Forelimb muscle (tissue), 1 donor: ENCODE results near the gene HS3ST5. TPM values are rescaled to one million over a fixed set of nuclear protein-coding genes. Genes with fewer than 3 reads are reported as not detected.
"Not testable (repeated sequence)": the region's sequence is repeated elsewhere in the genome, so short reads cannot be mapped to it uniquely, and the experiment has no call there.

Experiments
- DNase-seq: peaks from one replicate; pipeline ENCODE4 v3.0.0-alpha.2; 2013; ENCODE audit warnings: low read depth
- polyA plus RNA-seq: library from polyadenylated mRNA; unstranded; fragments of 120-200 nt; gene quantifications from one replicate; pipeline ENCODE4 v1.2.1, GENCODE V29; 2013; ENCODE audit not compliant: insufficient read length

Gene HS3ST5
- polyA plus RNA-seq, 1 donor, result 0.54 TPM

DNA sequence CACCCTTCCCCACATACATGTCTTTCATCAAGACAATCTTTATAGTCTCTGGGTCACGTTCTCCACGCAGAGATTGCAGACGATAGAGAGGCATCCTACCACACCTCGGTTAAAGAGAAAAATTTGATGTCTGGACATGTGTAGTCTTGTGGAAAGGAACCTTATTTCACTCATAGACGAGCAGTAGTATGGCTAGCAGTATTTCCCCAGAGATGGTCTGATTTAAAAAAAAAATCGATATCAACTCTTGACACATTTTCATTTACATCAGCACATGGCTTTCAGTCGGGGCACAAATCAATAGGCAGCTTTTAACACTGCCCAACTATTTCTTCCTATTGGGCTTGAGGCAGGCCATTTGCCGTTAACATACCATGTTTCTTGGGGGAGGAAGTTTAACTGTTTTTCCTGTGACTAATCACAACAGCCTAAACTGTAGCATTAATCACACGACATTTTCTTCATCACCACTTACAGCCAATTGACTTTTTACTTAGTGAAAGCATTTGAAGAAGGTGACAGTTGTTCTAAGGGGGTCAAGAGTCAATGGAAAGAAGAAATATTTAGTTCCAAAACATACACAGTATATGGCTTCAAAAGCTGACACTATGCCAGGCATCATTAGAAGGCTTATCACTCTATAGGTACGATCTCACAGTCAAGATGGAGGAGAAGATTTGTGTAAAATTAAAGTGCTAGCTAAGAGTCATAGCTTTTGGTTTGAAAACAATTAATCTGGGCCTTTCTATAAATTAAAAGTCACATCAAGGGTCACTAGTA, 242.4 kb downstream of the HS3ST5 start:
- no peak for DNase-seq

- no peak for DNase-seq
Measured at GRCh38 chr6:114096561-114097172, 246.2 kb downstream of the HS3ST5 start.

DNA sequence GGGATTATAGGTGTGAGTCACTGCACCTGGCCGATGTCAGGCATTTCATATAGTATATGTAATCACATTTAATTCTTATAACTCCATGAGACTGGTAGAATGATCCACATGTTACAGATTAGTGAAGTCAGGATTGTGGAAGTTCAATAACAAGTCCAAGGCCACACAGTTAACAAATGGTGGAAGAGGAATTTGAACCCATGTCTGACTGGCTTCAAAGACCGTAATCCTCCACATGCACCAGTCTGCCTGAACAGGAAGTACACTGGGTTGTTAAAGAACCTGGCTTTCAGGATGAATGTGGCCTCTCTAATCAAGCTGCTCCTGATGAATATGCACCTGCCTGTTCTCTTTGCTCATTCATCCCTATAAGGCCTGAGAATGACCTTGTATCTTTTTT, 249.9 kb downstream of the HS3ST5 start:
- DNase-seq, result no peak

DNA sequence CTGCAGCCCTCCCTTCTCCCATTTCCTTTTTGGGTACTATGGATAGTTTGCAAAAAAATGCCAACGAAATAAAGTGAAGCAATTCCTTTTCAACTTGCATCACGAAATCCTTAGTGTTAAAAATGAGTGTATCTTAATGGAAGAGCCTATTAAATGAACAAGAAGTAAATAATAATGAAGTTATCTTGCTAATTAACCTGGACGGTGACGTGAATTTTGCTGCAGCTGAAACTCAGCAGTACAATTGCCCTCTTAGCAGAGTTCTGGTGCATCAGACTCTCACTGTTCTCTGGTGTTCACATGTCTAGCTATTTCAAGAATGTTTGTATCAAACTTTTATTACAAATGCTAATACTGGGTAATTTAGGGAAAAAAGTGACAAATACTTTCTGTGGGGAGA, 252.2 kb downstream of the HS3ST5 start:
- no peak for DNase-seq

GRCh38 chr6:114087496-114087895, 255.3 kb downstream of the HS3ST5 start:
- DNase-seq, result no peak

DNA sequence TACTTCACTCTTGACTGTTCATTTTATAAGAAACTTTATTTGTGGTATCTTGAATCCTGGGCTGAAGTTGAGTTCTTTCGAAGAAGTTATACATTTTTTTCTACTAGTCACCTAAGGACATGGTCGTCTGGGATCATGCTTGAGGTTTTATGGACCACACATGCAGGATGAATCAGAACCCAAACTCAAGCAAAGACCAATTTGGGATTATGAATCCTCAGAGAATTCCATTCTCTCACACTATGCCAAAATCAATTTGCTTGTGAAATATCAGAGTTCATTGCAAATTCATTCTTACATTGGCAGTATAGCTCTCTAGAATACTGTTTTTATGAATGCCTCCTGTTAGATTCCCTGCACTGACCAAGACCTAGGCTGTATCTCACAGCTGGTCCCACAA, 257.6 kb downstream of the HS3ST5 start:
- DNase-seq, result no peak

DNA sequence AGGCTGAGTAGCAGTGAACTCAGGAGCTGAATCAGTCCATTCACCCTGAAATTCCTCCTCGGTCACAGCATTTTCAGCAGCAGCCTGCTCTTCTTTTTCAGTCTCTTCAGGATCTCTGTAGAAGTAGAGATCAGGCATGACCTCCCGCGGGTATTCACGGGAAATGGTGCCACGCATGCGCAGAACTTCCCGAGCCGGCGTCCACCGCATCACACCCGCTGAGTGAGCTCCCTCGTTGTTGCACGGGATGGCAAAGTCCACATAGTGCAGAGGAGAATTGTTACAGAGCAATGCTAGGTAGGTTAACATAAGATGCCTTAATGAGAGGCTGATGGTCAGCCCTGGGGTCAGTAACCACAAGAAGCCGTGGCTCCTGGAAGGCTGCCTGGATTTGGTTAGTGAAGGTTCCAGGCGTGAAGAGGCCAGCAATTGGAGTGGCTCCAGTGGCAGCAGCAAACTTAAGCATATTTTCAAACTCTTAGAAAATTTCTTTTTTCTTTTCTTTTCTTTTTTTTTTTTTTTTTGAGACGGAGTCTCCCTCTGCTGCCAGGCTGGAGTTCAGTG, 258.4 kb downstream of the HS3ST5 start:
- DNase-seq, result no peak

DNA sequence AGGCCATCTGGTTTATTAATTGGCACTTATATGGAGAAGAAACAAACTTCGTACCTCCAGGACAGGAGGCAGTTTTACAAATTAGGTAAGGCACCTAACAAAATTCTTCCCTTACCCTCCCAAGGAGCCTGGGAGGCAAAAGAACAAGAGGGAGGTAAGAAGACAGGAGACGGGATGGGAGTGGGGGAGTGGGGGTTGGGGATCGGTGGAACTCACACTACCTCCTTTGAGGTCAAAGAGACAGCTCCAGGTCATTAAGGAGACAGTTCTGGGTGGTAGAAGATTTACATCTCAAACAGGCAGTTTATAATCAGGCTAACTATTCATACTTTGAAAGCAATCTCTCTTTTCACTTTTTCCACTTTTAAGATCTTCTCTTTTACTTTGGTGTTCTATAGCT, 259.6 kb downstream of the HS3ST5 start:
- no peak for DNase-seq

GRCh38 chr6:114081730-114082129, 261.1 kb downstream of the HS3ST5 start:
- DNase-seq, result no peak

GRCh38 chr6:114080891-114081510, 261.8 kb downstream of the HS3ST5 start:
- no peak for DNase-seq

- DNase-seq, result not testable (repeated sequence)
Measured at GRCh38 chr6:114080410-114080809, 262.4 kb downstream of the HS3ST5 start.

- DNase-seq, result no peak
Measured at GRCh38 chr6:114075777-114076176, 267.0 kb downstream of the HS3ST5 start.

- no peak for DNase-seq
Measured at GRCh38 chr6:114075300-114075699, 267.5 kb downstream of the HS3ST5 start.

DNA sequence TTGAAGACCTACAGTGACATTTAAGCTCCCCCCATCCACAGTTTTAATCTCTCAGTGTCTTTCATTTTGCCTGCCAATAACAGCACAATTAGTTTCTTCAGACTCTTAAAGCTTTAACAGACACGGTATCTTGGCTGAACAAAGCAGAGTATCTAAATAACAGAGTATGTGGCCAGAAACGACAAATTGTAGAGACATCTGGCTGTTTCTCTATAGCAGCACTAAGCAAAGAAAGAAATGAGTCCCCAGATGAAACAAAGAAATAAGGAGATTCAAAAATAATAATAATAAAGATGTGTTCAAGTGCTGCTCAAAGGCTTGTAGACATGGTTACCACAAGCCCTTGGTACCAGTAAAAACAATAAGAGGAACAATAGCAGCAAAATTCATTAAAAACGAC, 274.1 kb downstream of the HS3ST5 start:
- peak; percentile 60 for DNase-seq

- DNase-seq, result peak; percentile 51
Measured at GRCh38 chr6:114068116-114068515, 274.7 kb downstream of the HS3ST5 start.

GRCh38 chr6:114064862-114065261, 278.0 kb downstream of the HS3ST5 start:
- DNase-seq, result no peak

DNA sequence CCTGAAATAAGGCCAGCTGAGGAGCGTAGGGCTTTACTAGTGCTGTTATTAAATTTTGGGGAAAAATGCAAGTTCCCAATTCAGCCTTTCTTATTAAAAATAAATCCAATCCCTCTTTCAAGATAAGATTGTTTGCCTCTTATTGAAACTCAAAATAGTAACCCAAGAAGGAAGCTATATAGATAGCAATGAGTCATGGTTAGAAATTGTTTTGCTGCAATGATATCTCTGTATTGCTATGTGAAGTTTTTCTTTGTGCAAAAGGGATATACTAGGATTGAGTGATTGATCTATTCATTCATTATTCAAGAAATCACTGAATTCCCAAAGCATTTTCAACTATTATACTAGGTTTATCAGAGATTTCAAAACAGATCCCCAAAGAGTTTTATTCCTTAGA, 278.9 kb downstream of the HS3ST5 start:
- DNase-seq, result no peak

- no peak for DNase-seq
Measured at GRCh38 chr6:114062199-114062598, 280.6 kb downstream of the HS3ST5 start.

DNA sequence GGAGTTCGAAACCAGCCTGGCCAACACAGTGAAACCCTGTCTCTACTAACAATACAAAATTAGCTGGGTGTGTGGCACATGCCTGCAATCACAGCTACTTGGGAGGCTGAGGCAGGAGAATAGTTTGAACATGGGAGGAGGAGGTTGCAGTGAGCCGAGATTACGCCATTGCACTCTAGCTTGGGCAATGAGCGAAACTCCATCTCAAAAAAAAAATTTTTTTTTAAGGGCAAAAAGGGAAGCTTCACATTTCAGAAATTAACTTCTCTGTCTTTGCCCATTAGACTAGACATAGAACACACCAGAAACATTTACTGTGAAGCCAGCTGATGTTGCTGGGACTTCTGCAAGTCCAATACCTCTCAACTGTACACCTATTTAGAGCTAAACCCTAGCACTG, 281.1 kb downstream of the HS3ST5 start:
- DNase-seq, result no peak

GRCh38 chr6:114061116-114061515, 281.7 kb downstream of the HS3ST5 start:
- no peak for DNase-seq

GRCh38 chr6:114058435-114058834, 284.4 kb downstream of the HS3ST5 start:
- no peak for DNase-seq

GRCh38 chr6:114055763-114056162, 287.1 kb downstream of the HS3ST5 start:
- no peak for DNase-seq

GRCh38 chr6:114055349-114055748, 287.5 kb downstream of the HS3ST5 start:
- DNase-seq, result no peak
